SK-N-SH (cell line): Measurements from ENCODE around the gene ADCYAP1R1. TPM values are rescaled to one million over a fixed set of nuclear protein-coding genes. Genes with fewer than 3 reads are reported as not detected.

Source experiments
- CTCF ChIA-PET: fragments of 300-600, 350-600 bp; formaldehyde crosslinking; extraction: SDS; loops from one replicate; lab custom pipeline; 2021; lab: Yijun Ruan, JAX
- POLR2A ChIA-PET: fragments of 350-600 bp; sonication (Branson Sonifier 250); formaldehyde crosslinking; extraction: SDS; loops from one replicate; lab custom pipeline; 2020; ENCODE audit warnings: antibody characterized with exemption, inconsistent platforms; lab: Yijun Ruan, JAX
- DNase-seq: peaks from one replicate; pipeline ENCODE4 v3.0.0; 2012
- H2AFZ ChIP-seq: fragments of 200-600 bp; sonication (generic); 2 replicates; pipeline ENCODE4 v1.8.1; 2016; ENCODE audit warnings: antibody characterized with exemption, mild to moderate bottlenecking, low read depth
- H3F3A ChIP-seq: fragments of 200-600 bp; sonication (generic); replicated peaks from 2 replicates; pipeline ENCODE3; 2016; ENCODE audit warnings: antibody characterized with exemption, mild to moderate bottlenecking; ENCODE audit not compliant: insufficient read depth
- H3K27ac ChIP-seq, 2 experiments: fragments of 200-500 bp in 1 of 2; fragments of 200-600 bp in 1 of 2; sonication (Bioruptor generic) in 1 of 2; sonication (generic), shearing (Covaris generic) in 1 of 2; 2 replicates each; pipeline versions ENCODE4 v1.5.1 to v1.6.1; 2014 to 2016; ENCODE audit warnings: low read depth in 2 of 2, inconsistent platforms in 1 of 2, low read length in 1 of 2, mild to moderate bottlenecking in 1 of 2, mixed read lengths in 1 of 2
- H3K27me3 ChIP-seq: fragments of 200-600 bp; sonication (generic), shearing (Covaris generic); 2 replicates; pipeline ENCODE4 v1.6.1; 2016; ENCODE audit warnings: mixed run types; ENCODE audit not compliant: insufficient read depth
- H3K36me3 ChIP-seq, 2 experiments: fragments of 200-500 bp in 1 of 2; fragments of 200-600 bp in 1 of 2; sonication (Bioruptor generic) in 1 of 2; sonication (generic) in 1 of 2; replicated peaks in 1 of 2; 2 replicates each; pipeline versions ENCODE3 to v1.5.1; 2014 to 2016; ENCODE audit warnings: low read length in 1 of 2, mild to moderate bottlenecking in 1 of 2; ENCODE audit not compliant: insufficient read depth in 2 of 2, control insufficient read depth in 1 of 2
- H3K4me1 ChIP-seq, 2 experiments: fragments of 200-500 bp in 1 of 2; fragments of 200-600 bp in 1 of 2; sonication (Bioruptor generic) in 1 of 2; sonication (generic), shearing (Covaris generic) in 1 of 2; 2 replicates each; pipeline versions ENCODE4 v1.5.1 to v1.6.1; 2014 to 2016; ENCODE audit warnings: low read depth in 1 of 2, low read length in 1 of 2, mixed run types in 1 of 2; ENCODE audit not compliant: insufficient read depth in 2 of 2, control insufficient read depth in 1 of 2
- H3K4me2 ChIP-seq: fragments of 200-600 bp; sonication (generic), shearing (Covaris generic); 2 replicates; pipeline ENCODE4 v1.6.1; 2017; ENCODE audit warnings: mixed run types
- H3K4me3 ChIP-seq, 2 experiments: fragments of 200-500 bp in 1 of 2; fragments of 200-600 bp in 1 of 2; sonication (Bioruptor generic) in 1 of 2; sonication (generic), shearing (Covaris generic) in 1 of 2; 2 replicates each; pipeline versions ENCODE4 v1.5.1 to v1.8.1; 2014 to 2016; ENCODE audit warnings: low read depth in 2 of 2, inconsistent platforms in 1 of 2, low read length in 1 of 2, mild to moderate bottlenecking in 1 of 2, mixed read lengths in 1 of 2, moderate library complexity in 1 of 2
- H3K79me2 ChIP-seq: fragments of 200-600 bp; sonication (generic); 2 replicates; pipeline ENCODE4 v1.8.1; 2017; ENCODE audit warnings: mild to moderate bottlenecking; ENCODE audit not compliant: insufficient read depth
- H3K9ac ChIP-seq: fragments of 200-600 bp; sonication (generic); 2 replicates; pipeline ENCODE4 v1.6.1; 2017; ENCODE audit warnings: mixed run types
- H3K9me2 ChIP-seq: fragments of 200-600 bp; sonication (generic); 2 replicates; pipeline ENCODE4 v1.6.1; 2017; ENCODE audit warnings: mixed run types
- H3K9me3 ChIP-seq: fragments of 200-600 bp; sonication (generic); 2 replicates; pipeline ENCODE4 v1.6.1; 2017; ENCODE audit warnings: mixed run types, mild to moderate bottlenecking, moderate library complexity
- H4K20me1 ChIP-seq: fragments of 200-600 bp; sonication (generic); 2 replicates; pipeline ENCODE4 v1.6.1; 2017; ENCODE audit warnings: mild to moderate bottlenecking, mixed run types; ENCODE audit not compliant: insufficient read depth
- ELF1 ChIP-seq: IDR thresholded peaks from 2 replicates; pipeline ENCODE4 v1.4.0; 2012
- EP300 ChIP-seq, 2 experiments: IDR thresholded peaks; 2 replicates each; pipeline versions ENCODE4 v1.4.0 to v1.6.1; 2012; ENCODE audit warnings: borderline replicate concordance in 1 of 2, low read depth in 1 of 2, low read length in 1 of 2
- FOSL2 ChIP-seq: IDR thresholded peaks from 2 replicates; pipeline ENCODE4 v1.4.0; 2012; ENCODE audit warnings: low read depth, mild to moderate bottlenecking, moderate library complexity, borderline replicate concordance
- FOXM1 ChIP-seq: IDR thresholded peaks from 2 replicates; pipeline ENCODE4 v1.4.0; 2012; ENCODE audit warnings: low read depth, mild to moderate bottlenecking
- GABPA ChIP-seq: IDR thresholded peaks from 2 replicates; pipeline ENCODE4 v1.4.0; 2012; ENCODE audit warnings: low read depth, mild to moderate bottlenecking
- MEF2A ChIP-seq: IDR thresholded peaks from 2 replicates; pipeline ENCODE4 v1.4.0; 2012; ENCODE audit warnings: low read depth, borderline replicate concordance
- MXI1 ChIP-seq: IDR thresholded peaks from 2 replicates; pipeline ENCODE4 v1.6.1; 2012; ENCODE audit warnings: mild to moderate bottlenecking, low read depth, low read length, improper control_type of control experiment
- NFIC ChIP-seq: IDR thresholded peaks from 2 replicates; pipeline ENCODE4 v1.4.0; 2012; ENCODE audit warnings: borderline replicate concordance
- NRF1 ChIP-seq: IDR thresholded peaks from 2 replicates; pipeline ENCODE4 v1.6.1; 2012; ENCODE audit warnings: low read depth, mild to moderate bottlenecking, low read length
- RAD21 ChIP-seq: IDR thresholded peaks from 2 replicates; pipeline ENCODE4 v1.6.1; 2012; ENCODE audit warnings: mild to moderate bottlenecking, low read length
- RFX5 ChIP-seq: IDR thresholded peaks from 2 replicates; pipeline ENCODE4 v1.6.1; 2012; ENCODE audit warnings: mild to moderate bottlenecking, improper control_type of control experiment, low read length
- RXRA ChIP-seq: IDR thresholded peaks from 2 replicates; pipeline ENCODE4 v1.4.0; 2012; ENCODE audit warnings: low read depth, mild to moderate bottlenecking, borderline replicate concordance
- SIN3A ChIP-seq: IDR thresholded peaks from 2 replicates; pipeline ENCODE4 v1.6.1; 2012; ENCODE audit warnings: low read depth, mild to moderate bottlenecking, low read length, moderate library complexity, borderline replicate concordance
- TCF12 ChIP-seq: IDR thresholded peaks from 2 replicates; pipeline ENCODE4 v1.4.0; 2012
- YY1 ChIP-seq: IDR thresholded peaks from 2 replicates; pipeline ENCODE4 v1.4.0; 2012; ENCODE audit warnings: low read depth, mild to moderate bottlenecking
- WGBS: methylation state at CpG from one replicate; pipeline ENCODE4 v1.1.6; 2017; ENCODE audit warnings: low lambda C conversion rate; 5-methylcytosine and 5-hydroxymethylcytosine counted together
- polyA plus RNA-seq, 3 experiments: library from polyadenylated mRNA; depleted of rRNA; stranded (reverse); fragments of >200 nt; gene quantifications; 2 replicates each; pipeline ENCODE4 v1.2.3, GENCODE V29; 2012
- TF ChIP-seq, protein P1 (sequence below): IDR thresholded peaks from 2 replicates; pipeline ENCODE4 v1.4.0; 2012; ENCODE audit warnings: low read depth, borderline replicate concordance
- TF ChIP-seq, protein P2 (sequence below): IDR thresholded peaks from 2 replicates; pipeline ENCODE4 v1.4.0; 2012; ENCODE audit warnings: low read depth
- TF ChIP-seq, protein P3 (sequence below): fragments of 200-600 bp; sonication (generic); IDR thresholded peaks from 2 replicates; pipeline ENCODE4 v1.6.1; 2017; ENCODE audit warnings: antibody characterized with exemption, mild to moderate bottlenecking, moderate library complexity

The ADCYAP1R1 gene
- polyA plus RNA-seq, 1 of the 3 experiments (the other 2 are of a cell fraction): 0.08 TPM

DNA sequence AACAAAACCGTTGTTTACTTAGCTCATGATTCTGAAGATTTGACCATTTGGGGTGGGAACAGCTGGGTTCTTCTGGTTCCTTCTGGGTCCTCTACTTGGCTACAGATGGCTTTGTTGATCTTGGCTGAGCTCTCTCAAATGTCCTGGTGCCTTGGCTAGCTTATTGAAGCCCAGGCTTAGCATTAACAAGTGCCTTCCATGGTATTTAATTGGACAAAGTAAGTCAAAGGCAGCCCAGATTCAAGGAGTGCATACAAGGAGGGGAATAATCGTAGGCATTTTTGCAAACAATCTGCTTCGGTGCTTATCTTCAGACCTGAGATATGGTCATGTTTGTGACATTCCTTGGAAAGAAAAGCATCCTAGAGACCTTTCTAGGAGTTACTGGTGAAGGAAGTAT lies 81.4 kb downstream of the ADCYAP1R1 start:
- peaks cover 0 to 8% of the 10 kb centered on the region in 2 experiments; a peak in 1 of 4 replicates for H3K4me1 ChIP-seq
- TF ChIP-seq FOXM1 (no peak), SIN3A (no peak), TCF12 (no peak), RAD21 (no peak), RXRA (no peak), EP300 (IDR thresholded peaks at IDR 0.05; ENCODE audit: borderline replicate concordance in 1 of 2, low read depth in 1 of 2, low read length in 1 of 2) (no peak), NRF1 (no peak), NFIC (no peak), YY1 (no peak), ELF1 (no peak), MEF2A (no peak), MXI1 (no peak), FOSL2 (no peak), GABPA (no peak), RFX5 (no peak)
- TF ChIP-seq, protein P1, sequence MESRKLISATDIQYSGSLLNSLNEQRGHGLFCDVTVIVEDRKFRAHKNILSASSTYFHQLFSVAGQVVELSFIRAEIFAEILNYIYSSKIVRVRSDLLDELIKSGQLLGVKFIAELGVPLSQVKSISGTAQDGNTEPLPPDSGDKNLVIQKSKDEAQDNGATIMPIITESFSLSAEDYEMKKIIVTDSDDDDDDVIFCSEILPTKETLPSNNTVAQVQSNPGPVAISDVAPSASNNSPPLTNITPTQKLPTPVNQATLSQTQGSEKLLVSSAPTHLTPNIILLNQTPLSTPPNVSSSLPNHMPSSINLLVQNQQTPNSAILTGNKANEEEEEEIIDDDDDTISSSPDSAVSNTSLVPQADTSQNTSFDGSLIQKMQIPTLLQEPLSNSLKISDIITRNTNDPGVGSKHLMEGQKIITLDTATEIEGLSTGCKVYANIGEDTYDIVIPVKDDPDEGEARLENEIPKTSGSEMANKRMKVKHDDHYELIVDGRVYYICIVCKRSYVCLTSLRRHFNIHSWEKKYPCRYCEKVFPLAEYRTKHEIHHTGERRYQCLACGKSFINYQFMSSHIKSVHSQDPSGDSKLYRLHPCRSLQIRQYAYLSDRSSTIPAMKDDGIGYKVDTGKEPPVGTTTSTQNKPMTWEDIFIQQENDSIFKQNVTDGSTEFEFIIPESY: no peak
- TF ChIP-seq, protein P2, sequence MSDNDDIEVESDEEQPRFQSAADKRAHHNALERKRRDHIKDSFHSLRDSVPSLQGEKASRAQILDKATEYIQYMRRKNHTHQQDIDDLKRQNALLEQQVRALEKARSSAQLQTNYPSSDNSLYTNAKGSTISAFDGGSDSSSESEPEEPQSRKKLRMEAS: no peak
- TF ChIP-seq, protein P3, sequence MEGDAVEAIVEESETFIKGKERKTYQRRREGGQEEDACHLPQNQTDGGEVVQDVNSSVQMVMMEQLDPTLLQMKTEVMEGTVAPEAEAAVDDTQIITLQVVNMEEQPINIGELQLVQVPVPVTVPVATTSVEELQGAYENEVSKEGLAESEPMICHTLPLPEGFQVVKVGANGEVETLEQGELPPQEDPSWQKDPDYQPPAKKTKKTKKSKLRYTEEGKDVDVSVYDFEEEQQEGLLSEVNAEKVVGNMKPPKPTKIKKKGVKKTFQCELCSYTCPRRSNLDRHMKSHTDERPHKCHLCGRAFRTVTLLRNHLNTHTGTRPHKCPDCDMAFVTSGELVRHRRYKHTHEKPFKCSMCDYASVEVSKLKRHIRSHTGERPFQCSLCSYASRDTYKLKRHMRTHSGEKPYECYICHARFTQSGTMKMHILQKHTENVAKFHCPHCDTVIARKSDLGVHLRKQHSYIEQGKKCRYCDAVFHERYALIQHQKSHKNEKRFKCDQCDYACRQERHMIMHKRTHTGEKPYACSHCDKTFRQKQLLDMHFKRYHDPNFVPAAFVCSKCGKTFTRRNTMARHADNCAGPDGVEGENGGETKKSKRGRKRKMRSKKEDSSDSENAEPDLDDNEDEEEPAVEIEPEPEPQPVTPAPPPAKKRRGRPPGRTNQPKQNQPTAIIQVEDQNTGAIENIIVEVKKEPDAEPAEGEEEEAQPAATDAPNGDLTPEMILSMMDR: no peak
- no peak overlapping the region for H2AFZ ChIP-seq
- no peak overlapping the region for H3K4me2 ChIP-seq
- H3K9me3 ChIP-seq: peaks cover 4% of the 10 kb centered on the region; the same call in 1 of the 2 replicates
- no peaks in the 10 kb centered on the region for H3K9me2 ChIP-seq
- no peaks in the 10 kb centered on the region for H3F3A ChIP-seq
- no peak overlapping the region for H3K9ac ChIP-seq
- no peaks in the 10 kb centered on the region for H3K36me3 ChIP-seq
- H3K27me3 ChIP-seq: peaks cover 13% of the 10 kb centered on the region; the same call in 1 of the 2 replicates
- ChIA-PET POLR2A (no interaction called here), CTCF (interaction anchor here (0.6 to 7.5 kb wide), 59 partner anchors 10 to 611 kb away, joined by 3 to 129 read pairs (median 6); no protein-coding TSS in a partner anchor)
- H3K27ac ChIP-seq: no peak overlapping the region
- no peak for DNase-seq
- H3K79me2 ChIP-seq: no peaks in the 10 kb centered on the region
- no peaks in the 10 kb centered on the region for H4K20me1 ChIP-seq
- no peak overlapping the region for H3K4me3 ChIP-seq
- WGBS: 27% methylated on average over 3 of the region's 3 CpGs
